ENCODE measurements around the gene PPT1. TPM values are rescaled to one million over a fixed set of nuclear protein-coding genes. Genes with fewer than 3 reads are reported as not detected.

The PPT1 gene
- total and polyA plus RNA-seq, 2 of the 4 experiments (the other 2 are of a cell fraction): 22.7 to 55.4 TPM

DNA sequence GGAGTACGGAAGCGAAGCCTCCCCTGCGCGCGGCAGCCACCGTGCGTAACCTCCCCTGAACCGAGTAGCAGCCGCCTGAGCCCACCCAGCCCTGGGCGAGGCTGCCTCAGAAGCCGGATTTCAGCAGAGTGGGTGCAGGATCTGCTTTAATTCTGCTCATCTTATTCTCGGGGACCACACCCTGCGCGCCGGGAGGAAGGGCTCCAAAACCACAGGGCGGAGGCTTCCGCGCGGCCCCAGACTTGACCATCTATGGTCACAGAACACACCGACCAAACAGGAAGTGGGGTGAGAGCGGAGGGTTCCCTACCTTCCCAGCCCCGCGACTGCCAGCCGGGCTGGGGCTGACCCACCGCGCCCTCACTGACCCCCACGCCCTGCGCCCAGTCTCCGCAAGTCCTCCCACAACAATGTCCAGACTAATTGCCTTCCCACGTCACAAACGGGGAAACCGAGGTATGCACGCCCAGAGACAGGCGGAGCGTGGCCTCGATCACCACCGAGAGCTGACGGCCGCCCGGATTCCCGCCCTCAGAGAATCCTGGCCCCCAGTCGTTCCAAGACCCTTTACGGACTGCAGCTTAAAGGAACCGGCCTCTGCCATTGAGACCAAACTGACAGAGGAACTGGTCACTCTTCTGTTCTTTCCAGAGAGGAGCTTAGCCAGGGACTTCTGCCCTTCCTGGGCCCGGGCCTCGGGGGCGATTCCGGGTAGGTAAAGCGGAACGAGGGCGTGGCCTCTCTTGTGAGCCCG, 57.1 kb downstream of the PPT1 start (continued):
- TF ChIP-seq, protein P1, sequence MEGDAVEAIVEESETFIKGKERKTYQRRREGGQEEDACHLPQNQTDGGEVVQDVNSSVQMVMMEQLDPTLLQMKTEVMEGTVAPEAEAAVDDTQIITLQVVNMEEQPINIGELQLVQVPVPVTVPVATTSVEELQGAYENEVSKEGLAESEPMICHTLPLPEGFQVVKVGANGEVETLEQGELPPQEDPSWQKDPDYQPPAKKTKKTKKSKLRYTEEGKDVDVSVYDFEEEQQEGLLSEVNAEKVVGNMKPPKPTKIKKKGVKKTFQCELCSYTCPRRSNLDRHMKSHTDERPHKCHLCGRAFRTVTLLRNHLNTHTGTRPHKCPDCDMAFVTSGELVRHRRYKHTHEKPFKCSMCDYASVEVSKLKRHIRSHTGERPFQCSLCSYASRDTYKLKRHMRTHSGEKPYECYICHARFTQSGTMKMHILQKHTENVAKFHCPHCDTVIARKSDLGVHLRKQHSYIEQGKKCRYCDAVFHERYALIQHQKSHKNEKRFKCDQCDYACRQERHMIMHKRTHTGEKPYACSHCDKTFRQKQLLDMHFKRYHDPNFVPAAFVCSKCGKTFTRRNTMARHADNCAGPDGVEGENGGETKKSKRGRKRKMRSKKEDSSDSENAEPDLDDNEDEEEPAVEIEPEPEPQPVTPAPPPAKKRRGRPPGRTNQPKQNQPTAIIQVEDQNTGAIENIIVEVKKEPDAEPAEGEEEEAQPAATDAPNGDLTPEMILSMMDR (conservative IDR thresholded peaks at IDR 0.05; ENCODE audit: low read depth, low read length): no peak

DNA sequence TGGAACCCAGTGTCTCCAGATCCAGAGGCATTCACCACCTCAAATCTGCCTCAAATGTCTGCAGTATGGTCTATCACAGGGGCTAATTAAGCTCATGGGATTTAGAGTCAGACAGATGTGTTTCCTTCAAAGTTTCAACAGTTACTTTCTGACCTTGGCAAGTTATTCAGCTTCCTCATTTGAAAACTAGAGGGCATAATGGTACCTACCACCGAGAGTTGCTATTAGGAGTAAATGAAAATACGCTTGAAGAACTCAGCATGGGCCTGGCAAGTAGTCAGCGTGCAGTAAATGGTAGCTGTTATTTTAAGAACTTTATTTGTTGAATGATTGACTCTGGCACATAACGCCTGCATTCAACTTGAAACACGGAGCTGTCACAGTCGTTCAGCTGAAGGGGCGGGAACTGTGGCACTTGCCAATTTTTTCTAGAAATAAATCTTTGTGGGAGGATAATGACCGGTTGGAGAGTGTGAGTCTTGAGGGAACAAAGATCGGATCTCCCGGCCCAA, 57.8 kb downstream of the PPT1 start:
- H2AK9ac ChIP-seq (replicated peaks; ENCODE audit: low read depth, low read length, poor library complexity): peak overlapping the region; percentile 99
- WGBS, 2 experiments (ENCODE audit: extremely low coverage in 2 of 2, insufficient read length in 1 of 2): 3% methylated on average over 7 of the region's 10 CpGs; no CpG with 5 or more reads in 1 of the 2 experiments
- H3K9ac ChIP-seq (ENCODE audit: low read depth, low read length): peak overlapping the region; percentile 92
- H3K4me3 ChIP-seq (ENCODE audit: insufficient read depth, low read depth, low read length): peak overlapping the region; percentile 63
- H4K8ac ChIP-seq (ENCODE audit: low read depth in 2 of 2, low read length in 2 of 2): peak overlapping the region; percentile 98 to 99
- H2BK20ac ChIP-seq (ENCODE audit: low read depth, low read length): peak overlapping the region; percentile 50
- H2AFZ ChIP-seq (replicated peaks; ENCODE audit: low read length, poor library complexity): peak overlapping the region; percentile 89
- H3K9me3 ChIP-seq (ENCODE audit: control insufficient read depth, insufficient read depth, low read length): no peaks in the 10 kb centered on the region
- peak overlapping the region; percentile 87 for H3K18ac ChIP-seq (ENCODE audit: low read depth, low read length)
- ChIA-PET POLR2A (ENCODE audit: unreplicated experiment) (interaction anchor here (0.5 to 1.0 kb wide), 5 partner anchors 8 to 181 kb away, joined by 3 to 4 read pairs (median 3); no protein-coding TSS in a partner anchor), CTCF (interaction anchor here (0.6 kb wide), 1 partner anchor 34 kb away, joined by 5 read pairs; no protein-coding TSS in a partner anchor)
- H2BK15ac ChIP-seq (ENCODE audit: low read depth, low read length): peak overlapping the region; percentile 89
- H3K23ac ChIP-seq (ENCODE audit: low read depth, low read length): peak overlapping the region; percentile 95
- peak overlapping the region; percentile 96 for H3K27ac ChIP-seq (ENCODE audit: insufficient read depth, low read length)
- H3K14ac ChIP-seq (replicated peaks; ENCODE audit: low read depth, low read length): peak overlapping the region; percentile 98
- BruUV-seq (replicated peaks): TSS peak; percentile 91
- ATAC-seq (ENCODE audit: low read depth) (no peak), DNase-seq (peak; percentile 37)
- intact Hi-C loops (cut with micrococcal nuclease): no loop called here
- peaks cover 6% of the 10 kb centered on the region for H3K36me3 ChIP-seq (ENCODE audit: control insufficient read depth, insufficient read depth, low read length)
- H2BK5ac ChIP-seq (ENCODE audit: low read depth, low read length, poor library complexity, severe bottlenecking): peak overlapping the region; percentile 97
- dilution Hi-C loops (cut with HindIII; ENCODE audit: low sequenced_read_pairs, unreplicated experiment): no loop called here
- H4K20me1 ChIP-seq (ENCODE audit: insufficient read depth, low read length): peaks cover 33% of the 10 kb centered on the region
- peak overlapping the region; percentile 80 for H3K4me2 ChIP-seq (ENCODE audit: low read depth, low read length)
- peak overlapping the region; percentile 97 for H2BK120ac ChIP-seq (ENCODE audit: low read depth, low read length)
- H3K56ac ChIP-seq (ENCODE audit: extremely low read depth, insufficient read depth, low read length): peak overlapping the region; percentile 100
- peaks cover 7% of the 10 kb centered on the region for H3K4me1 ChIP-seq (ENCODE audit: control insufficient read depth, insufficient read depth, low read length)
- H3K9me1 ChIP-seq (ENCODE audit: insufficient read depth, low read length): peaks cover 7% of the 10 kb centered on the region; the same call in 1 of the 2 replicates
- H3K27me3 ChIP-seq (ENCODE audit: control insufficient read depth, insufficient read depth, low read length): no peaks in the 10 kb centered on the region
- in situ Hi-C loops (cut with MboI; ENCODE audit: low sequenced_read_pairs): loop anchor here (10.0 kb wide), 1 partner anchor 224 kb away; no protein-coding TSS in a partner anchor
- H3K4ac ChIP-seq (ENCODE audit: low read depth, low read length): peak overlapping the region; percentile 100
- H3K79me1 ChIP-seq (ENCODE audit: low read depth in 1 of 2, low read length in 2 of 2): peaks cover 0 to 13% of the 10 kb centered on the region in 2 experiments; a peak in 1 of 4 replicates
- TF ChIP-seq BHLHE40 (IDR thresholded peaks at IDR 0.05; ENCODE audit: low read depth, low read length): no peak
- TF ChIP-seq, protein P1 (conservative IDR thresholded peaks at IDR 0.05; ENCODE audit: low read depth, low read length): no peak
- TF ChIP-seq, protein P2, sequence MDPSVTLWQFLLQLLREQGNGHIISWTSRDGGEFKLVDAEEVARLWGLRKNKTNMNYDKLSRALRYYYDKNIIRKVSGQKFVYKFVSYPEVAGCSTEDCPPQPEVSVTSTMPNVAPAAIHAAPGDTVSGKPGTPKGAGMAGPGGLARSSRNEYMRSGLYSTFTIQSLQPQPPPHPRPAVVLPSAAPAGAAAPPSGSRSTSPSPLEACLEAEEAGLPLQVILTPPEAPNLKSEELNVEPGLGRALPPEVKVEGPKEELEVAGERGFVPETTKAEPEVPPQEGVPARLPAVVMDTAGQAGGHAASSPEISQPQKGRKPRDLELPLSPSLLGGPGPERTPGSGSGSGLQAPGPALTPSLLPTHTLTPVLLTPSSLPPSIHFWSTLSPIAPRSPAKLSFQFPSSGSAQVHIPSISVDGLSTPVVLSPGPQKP (IDR thresholded peaks at IDR 0.05; ENCODE audit: borderline replicate concordance, low read depth, low read length): no peak
- TF ChIP-seq, protein P3, sequence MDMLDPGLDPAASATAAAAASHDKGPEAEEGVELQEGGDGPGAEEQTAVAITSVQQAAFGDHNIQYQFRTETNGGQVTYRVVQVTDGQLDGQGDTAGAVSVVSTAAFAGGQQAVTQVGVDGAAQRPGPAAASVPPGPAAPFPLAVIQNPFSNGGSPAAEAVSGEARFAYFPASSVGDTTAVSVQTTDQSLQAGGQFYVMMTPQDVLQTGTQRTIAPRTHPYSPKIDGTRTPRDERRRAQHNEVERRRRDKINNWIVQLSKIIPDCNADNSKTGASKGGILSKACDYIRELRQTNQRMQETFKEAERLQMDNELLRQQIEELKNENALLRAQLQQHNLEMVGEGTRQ (IDR thresholded peaks at IDR 0.05; ENCODE audit: low read depth, low read length): no peak
- 0 out of 2 replicates have a peak, but pooled peaks have one; percentile 56 for TF ChIP-seq CHD1 (IDR thresholded peaks at IDR 0.05; ENCODE audit: low read depth, low read length)
- H4K91ac ChIP-seq (ENCODE audit: insufficient read depth, low read depth, low read length): peak overlapping the region; percentile 98
- peak overlapping the region; percentile 96 for H2AK5ac ChIP-seq (ENCODE audit: low read depth, low read length)
- peak overlapping the region; percentile 94 for H4K5ac ChIP-seq (ENCODE audit: low read depth, low read length)
